GM23338 (cell line): ENCODE measurements around the gene CYP51A1. TPM values are rescaled to one million over a fixed set of nuclear protein-coding genes. Genes with fewer than 3 reads are reported as not detected.

Source experiments
- ATAC-seq: fragments of 200-7000 bp; cut with Tn5 transposase; 3 replicates; pipeline ENCODE4 v1.9.1; 2020
- DNase-seq: peaks from one replicate; pipeline ENCODE4 v3.0.0-alpha.2; 2015; ENCODE audit warnings: low spot score
- H2AFZ ChIP-seq: fragments of 200-600 bp; sonication (generic); 2 replicates; pipeline ENCODE4 v1.8.0; 2016; ENCODE audit warnings: antibody characterized with exemption, mild to moderate bottlenecking, moderate library complexity
- H3F3A ChIP-seq: fragments of 200-600 bp; sonication (generic); replicated peaks from 2 replicates; pipeline ENCODE4 v1.8.0; 2017; ENCODE audit warnings: antibody characterized with exemption, mixed run types, low read depth
- H3K27ac ChIP-seq: fragments of 200-600 bp; sonication (generic); 2 replicates; pipeline ENCODE4 v1.6.1; 2016; ENCODE audit warnings: low read depth
- H3K27me3 ChIP-seq: fragments of 200-600 bp; sonication (generic); 2 replicates; pipeline ENCODE4 v1.8.0; 2016; ENCODE audit warnings: mild to moderate bottlenecking, mixed run types, moderate library complexity; ENCODE audit not compliant: insufficient read depth
- H3K36me3 ChIP-seq: fragments of 200-600 bp; sonication (generic); 2 replicates; pipeline ENCODE4 v1.8.0; 2016; ENCODE audit warnings: mild to moderate bottlenecking; ENCODE audit not compliant: insufficient read depth
- H3K4me1 ChIP-seq: fragments of 200-600 bp; sonication (generic); 2 replicates; pipeline ENCODE4 v1.8.0; 2016; ENCODE audit warnings: mild to moderate bottlenecking, moderate library complexity; ENCODE audit not compliant: insufficient read depth
- H3K4me2 ChIP-seq: fragments of 200-600 bp; sonication (generic); 2 replicates; pipeline ENCODE4 v1.7.1; 2017; ENCODE audit warnings: mixed run types
- H3K4me3 ChIP-seq: fragments of 200-600 bp; sonication (generic); 2 replicates; pipeline ENCODE4 v1.6.1; 2016; ENCODE audit warnings: mixed run types
- H3K79me2 ChIP-seq: fragments of 200-600 bp; sonication (generic); replicated peaks from 2 replicates; pipeline ENCODE4 v1.8.0; 2017; ENCODE audit warnings: mild to moderate bottlenecking; ENCODE audit not compliant: insufficient read depth
- H3K9me2 ChIP-seq: fragments of 200-600 bp; sonication (generic); 2 replicates; pipeline ENCODE4 v1.8.0; 2017; ENCODE audit not compliant: insufficient read depth
- H4K20me1 ChIP-seq: fragments of 200-600 bp; sonication (generic); replicated peaks from 2 replicates; pipeline ENCODE4 v1.8.0; 2017; ENCODE audit warnings: mild to moderate bottlenecking; ENCODE audit not compliant: insufficient read depth
- H3K27ac Mint-ChIP-seq: 2 replicates; pipeline ENCODE4 v1.8.0; 2020; ENCODE audit warnings: inconsistent platforms, mild to moderate bottlenecking, moderate library complexity, mixed read lengths
- H3K27me3 Mint-ChIP-seq: 3 replicates; pipeline ENCODE4 v1.8.0; 2022; ENCODE audit warnings: low read depth, mild to moderate bottlenecking, moderate library complexity, mixed read lengths, inconsistent platforms; ENCODE audit not compliant: insufficient read depth, poor library complexity
- H3K36me3 Mint-ChIP-seq: 3 replicates; pipeline ENCODE4 v1.8.0; 2021; ENCODE audit warnings: low read depth, mild to moderate bottlenecking, inconsistent platforms, moderate library complexity, mixed read lengths
- H3K4me1 Mint-ChIP-seq: 3 replicates; pipeline ENCODE4 v1.8.0; 2020; ENCODE audit warnings: mild to moderate bottlenecking, inconsistent platforms, mixed read lengths
- H3K4me3 Mint-ChIP-seq: 3 replicates; pipeline ENCODE4 v1.8.0; 2021; ENCODE audit warnings: moderate library complexity, mild to moderate bottlenecking, inconsistent platforms, mixed read lengths
- H3K9me3 Mint-ChIP-seq: 3 replicates; pipeline ENCODE4 v1.8.0; 2020; ENCODE audit warnings: moderate library complexity, mild to moderate bottlenecking, inconsistent platforms, mixed read lengths
- CTCF ChIP-seq, 2 experiments: fragments of 200-600 bp in 1 of 2; sonication (generic) in 1 of 2; conservative IDR thresholded peaks; 2 replicates each; pipeline versions ENCODE4 v1.5.1 to v1.6.1; 2016 to 2017; ENCODE audit warnings: antibody characterized with exemption in 2 of 2, low read depth in 2 of 2, mild to moderate bottlenecking in 2 of 2, moderate library complexity in 1 of 2
- EZH2phosphoT487 ChIP-seq: fragments of 200-600 bp; sonication (generic); IDR thresholded peaks from one replicate; pipeline ENCODE4 v1.8.1; 2018; ENCODE audit warnings: antibody characterized with exemption; ENCODE audit not compliant: unreplicated experiment
- JUNB ChIP-seq: IDR thresholded peaks from one replicate; pipeline ENCODE4 v1.6.1; 2016; ENCODE audit warnings: antibody characterized with exemption; ENCODE audit not compliant: unreplicated experiment
- NANOG ChIP-seq: IDR thresholded peaks from 2 replicates; pipeline ENCODE4 v1.6.1; 2016; ENCODE audit warnings: antibody characterized with exemption, borderline replicate concordance
- POLR2AphosphoS5 ChIP-seq: IDR thresholded peaks from 2 replicates; pipeline ENCODE4 v1.6.1; 2016; ENCODE audit warnings: antibody characterized with exemption, low read depth
- STAT1 ChIP-seq: IDR thresholded peaks from one replicate; pipeline ENCODE4 v1.6.1; 2016; ENCODE audit warnings: antibody characterized with exemption; ENCODE audit not compliant: unreplicated experiment
- ZNF114 ChIP-seq: fragments of 250-450 bp; sonication (Bioruptor Pico); IDR thresholded peaks from 2 replicates; pipeline ENCODE4 v1.5.0; 2020; ENCODE audit warnings: mild to moderate bottlenecking, moderate library complexity
- ZNF331 ChIP-seq: fragments of 250-450 bp; sonication (Bioruptor Pico); IDR thresholded peaks from 2 replicates; pipeline ENCODE4 v1.5.0; 2020; ENCODE audit warnings: low read depth, mild to moderate bottlenecking, moderate library complexity
- polyA plus RNA-seq: library from polyadenylated mRNA; unstranded; fragments of >200 nt; fragmentation: Nextera tagmentation; extraction: Ambion mirVana; gene quantifications from 2 replicates; pipeline ENCODE4 v1.2.1, GENCODE V29; 2016
- total RNA-seq: library from RNA; depleted of rRNA; stranded (reverse); fragments of >200 nt; shearing (Covaris generic); gene quantifications from 2 replicates; pipeline ENCODE4 v1.2.3, GENCODE V29; 2014
- TF ChIP-seq, protein P1 (sequence below): IDR thresholded peaks from one replicate; pipeline ENCODE4 v1.6.1; 2018; ENCODE audit warnings: antibody characterized with exemption; ENCODE audit not compliant: unreplicated experiment
- TF ChIP-seq, protein P2 (sequence below): IDR thresholded peaks from 2 replicates; pipeline ENCODE4 v1.6.1; 2016; ENCODE audit warnings: antibody characterized with exemption

Gene CYP51A1
- total and polyA plus RNA-seq, 2 experiments from 2014 or later = 65.6 to 163 TPM

- TF ChIP-seq, protein P1, sequence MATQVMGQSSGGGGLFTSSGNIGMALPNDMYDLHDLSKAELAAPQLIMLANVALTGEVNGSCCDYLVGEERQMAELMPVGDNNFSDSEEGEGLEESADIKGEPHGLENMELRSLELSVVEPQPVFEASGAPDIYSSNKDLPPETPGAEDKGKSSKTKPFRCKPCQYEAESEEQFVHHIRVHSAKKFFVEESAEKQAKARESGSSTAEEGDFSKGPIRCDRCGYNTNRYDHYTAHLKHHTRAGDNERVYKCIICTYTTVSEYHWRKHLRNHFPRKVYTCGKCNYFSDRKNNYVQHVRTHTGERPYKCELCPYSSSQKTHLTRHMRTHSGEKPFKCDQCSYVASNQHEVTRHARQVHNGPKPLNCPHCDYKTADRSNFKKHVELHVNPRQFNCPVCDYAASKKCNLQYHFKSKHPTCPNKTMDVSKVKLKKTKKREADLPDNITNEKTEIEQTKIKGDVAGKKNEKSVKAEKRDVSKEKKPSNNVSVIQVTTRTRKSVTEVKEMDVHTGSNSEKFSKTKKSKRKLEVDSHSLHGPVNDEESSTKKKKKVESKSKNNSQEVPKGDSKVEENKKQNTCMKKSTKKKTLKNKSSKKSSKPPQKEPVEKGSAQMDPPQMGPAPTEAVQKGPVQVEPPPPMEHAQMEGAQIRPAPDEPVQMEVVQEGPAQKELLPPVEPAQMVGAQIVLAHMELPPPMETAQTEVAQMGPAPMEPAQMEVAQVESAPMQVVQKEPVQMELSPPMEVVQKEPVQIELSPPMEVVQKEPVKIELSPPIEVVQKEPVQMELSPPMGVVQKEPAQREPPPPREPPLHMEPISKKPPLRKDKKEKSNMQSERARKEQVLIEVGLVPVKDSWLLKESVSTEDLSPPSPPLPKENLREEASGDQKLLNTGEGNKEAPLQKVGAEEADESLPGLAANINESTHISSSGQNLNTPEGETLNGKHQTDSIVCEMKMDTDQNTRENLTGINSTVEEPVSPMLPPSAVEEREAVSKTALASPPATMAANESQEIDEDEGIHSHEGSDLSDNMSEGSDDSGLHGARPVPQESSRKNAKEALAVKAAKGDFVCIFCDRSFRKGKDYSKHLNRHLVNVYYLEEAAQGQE = no peak
- no peak for TF ChIP-seq CTCF (conservative IDR thresholded peaks at IDR 0.05; ENCODE audit: low read depth in 2 of 2)
- TF ChIP-seq JUNB = no peak
- TF ChIP-seq NANOG = no peak
- no peak for TF ChIP-seq POLR2AphosphoS5
These were observed 58.7 kb downstream of the CYP51A1 start (continued) for GRCh38 chr7:92075455-92076158.

- Histone ChIP-seq H3K4me2 (no peak overlapping the region), H3K79me2 (no peaks in the 10 kb centered on the region), H3K4me3 (no peak overlapping the region), H3K27ac (no peak overlapping the region), H3K9me2 (no peaks in the 10 kb centered on the region), H3F3A (no peaks in the 10 kb centered on the region), H4K20me1 (no peaks in the 10 kb centered on the region), H3K27me3 (no peaks in the 10 kb centered on the region), H2AFZ (no peak overlapping the region), H3K4me1 (no peaks in the 10 kb centered on the region), H3K36me3 (peaks cover 3% of the 10 kb centered on the region; the same call in 1 of the 2 replicates)
- Mint-ChIP-seq H3K27ac (no peak overlapping the region), H3K9me3 (no peaks in the 10 kb centered on the region), H3K4me3 (no peak overlapping the region), H3K27me3 (no peaks in the 10 kb centered on the region), H3K4me1 (no peaks in the 10 kb centered on the region), H3K36me3 (peaks cover 17% of the 10 kb centered on the region; the same call in 2 of the 3 replicates)
- DNase-seq (no peak), ATAC-seq (no peak)
- TF ChIP-seq ZNF114 (CRISPR knock-in tag) = no peak
- no peak for TF ChIP-seq ZNF331 (CRISPR knock-in tag)
- TF ChIP-seq CTCF (conservative IDR thresholded peaks at IDR 0.05; ENCODE audit: low read depth in 2 of 2) = no peak
- no peak for TF ChIP-seq STAT1
- no peak for TF ChIP-seq JUNB
- TF ChIP-seq NANOG = no peak
- TF ChIP-seq, protein P2, sequence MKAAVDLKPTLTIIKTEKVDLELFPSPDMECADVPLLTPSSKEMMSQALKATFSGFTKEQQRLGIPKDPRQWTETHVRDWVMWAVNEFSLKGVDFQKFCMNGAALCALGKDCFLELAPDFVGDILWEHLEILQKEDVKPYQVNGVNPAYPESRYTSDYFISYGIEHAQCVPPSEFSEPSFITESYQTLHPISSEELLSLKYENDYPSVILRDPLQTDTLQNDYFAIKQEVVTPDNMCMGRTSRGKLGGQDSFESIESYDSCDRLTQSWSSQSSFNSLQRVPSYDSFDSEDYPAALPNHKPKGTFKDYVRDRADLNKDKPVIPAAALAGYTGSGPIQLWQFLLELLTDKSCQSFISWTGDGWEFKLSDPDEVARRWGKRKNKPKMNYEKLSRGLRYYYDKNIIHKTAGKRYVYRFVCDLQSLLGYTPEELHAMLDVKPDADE = no peak
- no peak for TF ChIP-seq EZH2phosphoT487
- TF ChIP-seq POLR2AphosphoS5 = no peak
- TF ChIP-seq, protein P1 = no peak
These were observed 61.6 kb downstream of the CYP51A1 start for GRCh38 chr7:92072708-92073107.
